ENCODE results near the gene JAM3. TPM values are rescaled to one million over a fixed set of nuclear protein-coding genes. Genes with fewer than 3 reads are reported as not detected.
A peak's percentile ranks its signal among the peaks of the same experiment; 100 is the strongest.

JAM3 gene
- total and polyA plus RNA-seq, 2 experiments from 2014 or later, result 46.2 to 63.7 TPM

- in situ Hi-C loops (cut with MboI), result no loop called here
- H2AFZ ChIP-seq, result no peak overlapping the region
- peaks cover 11% of the 10 kb centered on the region for H3K4me1 ChIP-seq (ENCODE audit: insufficient read depth)
- H3K9ac ChIP-seq, result no peak overlapping the region
- no peak for TF ChIP-seq EZH2 (IDR thresholded peaks at IDR 0.05; ENCODE audit: insufficient read depth, poor library complexity, severe bottlenecking)
- no peak for TF ChIP-seq EZH2phosphoT487 (IDR thresholded peaks at IDR 0.05; ENCODE audit: insufficient read depth, low read depth)
- no peak overlapping the region for H3K4me2 ChIP-seq (ENCODE audit: unreplicated experiment)
- H4K20me1 ChIP-seq (ENCODE audit: insufficient read depth), result no peaks in the 10 kb centered on the region; the same call in 1 of the 2 replicates
- DNase-seq, result peak; percentile 59
- no peak overlapping the region for H3K27ac ChIP-seq
- H3K4me3 ChIP-seq, result no peak overlapping the region
- no peaks in the 10 kb centered on the region for H3K79me2 ChIP-seq (ENCODE audit: insufficient read depth)
- H3K36me3 ChIP-seq (ENCODE audit: low read depth), result peaks cover 12% of the 10 kb centered on the region; the same call in 1 of the 2 replicates
- no peaks in the 10 kb centered on the region for H3K9me3 ChIP-seq (ENCODE audit: low read depth)
- H3F3A ChIP-seq (ENCODE audit: insufficient read depth), result peaks cover 5% of the 10 kb centered on the region; the same call in 1 of the 2 replicates
- H3K9me2 ChIP-seq (ENCODE audit: insufficient read depth), result no peaks in the 10 kb centered on the region
- no peaks in the 10 kb centered on the region for H3K27me3 ChIP-seq (replicated peaks; ENCODE audit: insufficient read depth)
- 89% methylated on average over 5 of the region's 5 CpGs for WGBS, 2 experiments (ENCODE audit: low coverage in 1 of 2, low lambda C conversion rate in 2 of 2, missing lambda C conversion rate in 2 of 2)
Measured at GRCh38 chr11:134170919-134171281, 102.0 kb downstream of the JAM3 start.

GRCh38 chr11:134171951-134172350, 103.1 kb downstream of the JAM3 start:
- no peaks in the 10 kb centered on the region; the same call in 1 of the 2 replicates for H4K20me1 ChIP-seq (ENCODE audit: insufficient read depth)
- no peak overlapping the region for H2AFZ ChIP-seq
- H3K27ac ChIP-seq, result no peak overlapping the region
- TF ChIP-seq EZH2phosphoT487 (IDR thresholded peaks at IDR 0.05; ENCODE audit: insufficient read depth, low read depth) (no peak), EZH2 (IDR thresholded peaks at IDR 0.05; ENCODE audit: insufficient read depth, poor library complexity, severe bottlenecking) (no peak)
- no peaks in the 10 kb centered on the region for H3K27me3 ChIP-seq (replicated peaks; ENCODE audit: insufficient read depth)
- no peak for DNase-seq
- no peaks in the 10 kb centered on the region for H3K79me2 ChIP-seq (ENCODE audit: insufficient read depth)
- H3F3A ChIP-seq (ENCODE audit: insufficient read depth), result peaks cover 5% of the 10 kb centered on the region; the same call in 1 of the 2 replicates
- H3K9me3 ChIP-seq (ENCODE audit: low read depth), result no peaks in the 10 kb centered on the region
- in situ Hi-C loops (cut with MboI), result no loop called here
- 89% methylated on average over 10 of the region's 10 CpGs for WGBS, 2 experiments (ENCODE audit: low coverage in 1 of 2, low lambda C conversion rate in 2 of 2, missing lambda C conversion rate in 2 of 2)
- peaks cover 18% of the 10 kb centered on the region; the same call in 1 of the 2 replicates for H3K36me3 ChIP-seq (ENCODE audit: low read depth)
- H3K4me3 ChIP-seq, result no peak overlapping the region
- no peak overlapping the region for H3K9ac ChIP-seq
- peaks cover 11% of the 10 kb centered on the region for H3K4me1 ChIP-seq (ENCODE audit: insufficient read depth)
- H3K4me2 ChIP-seq (ENCODE audit: unreplicated experiment), result no peak overlapping the region
- H3K9me2 ChIP-seq (ENCODE audit: insufficient read depth), result no peaks in the 10 kb centered on the region

- Histone ChIP-seq H3K27ac (no peak overlapping the region), H3K9ac (no peak overlapping the region), H2AFZ (no peak overlapping the region), H3K4me3 (no peak overlapping the region), H4K20me1 (ENCODE audit: insufficient read depth) (no peaks in the 10 kb centered on the region; the same call in 1 of the 2 replicates), H3K27me3 (replicated peaks; ENCODE audit: insufficient read depth) (no peaks in the 10 kb centered on the region), H3K36me3 (ENCODE audit: low read depth) (peaks cover 28% of the 10 kb centered on the region; the same call in 1 of the 2 replicates), H3K79me2 (ENCODE audit: insufficient read depth) (no peaks in the 10 kb centered on the region), H3K4me1 (ENCODE audit: insufficient read depth) (peaks cover 11% of the 10 kb centered on the region), H3K4me2 (ENCODE audit: unreplicated experiment) (no peak overlapping the region), H3K9me2 (ENCODE audit: insufficient read depth) (no peaks in the 10 kb centered on the region), H3F3A (ENCODE audit: insufficient read depth) (peaks cover 5% of the 10 kb centered on the region; the same call in 1 of the 2 replicates), H3K9me3 (ENCODE audit: low read depth) (no peaks in the 10 kb centered on the region)
- in situ Hi-C loops (cut with MboI), result no loop called here
- 92% methylated on average over 5 of the region's 5 CpGs for WGBS, 2 experiments (ENCODE audit: low coverage in 1 of 2, low lambda C conversion rate in 2 of 2, missing lambda C conversion rate in 2 of 2)
- no peak for DNase-seq
- TF ChIP-seq EZH2phosphoT487 (IDR thresholded peaks at IDR 0.05; ENCODE audit: insufficient read depth, low read depth) (no peak), EZH2 (IDR thresholded peaks at IDR 0.05; ENCODE audit: insufficient read depth, poor library complexity, severe bottlenecking) (no peak)
Measured at GRCh38 chr11:134173296-134173695, 104.4 kb downstream of the JAM3 start.

- DNase-seq, result no peak
- Histone ChIP-seq H2AFZ (no peak overlapping the region), H3K27me3 (replicated peaks; ENCODE audit: insufficient read depth) (no peaks in the 10 kb centered on the region), H3K9me2 (ENCODE audit: insufficient read depth) (no peaks in the 10 kb centered on the region), H3K4me2 (ENCODE audit: unreplicated experiment) (no peak overlapping the region), H3K4me3 (no peak overlapping the region), H3K4me1 (ENCODE audit: insufficient read depth) (peaks cover 1% of the 10 kb centered on the region; the same call in 1 of the 2 replicates), H3K9ac (no peak overlapping the region), H4K20me1 (ENCODE audit: insufficient read depth) (no peaks in the 10 kb centered on the region; the same call in 1 of the 2 replicates), H3K9me3 (ENCODE audit: low read depth) (no peaks in the 10 kb centered on the region), H3K27ac (no peak overlapping the region), H3K79me2 (ENCODE audit: insufficient read depth) (no peaks in the 10 kb centered on the region), H3K36me3 (ENCODE audit: low read depth) (peaks cover 42% of the 10 kb centered on the region; the same call in 1 of the 2 replicates), H3F3A (ENCODE audit: insufficient read depth) (0 out of 2 replicates have a peak, but pooled peaks cover 1% of the 10 kb centered on the region)
- TF ChIP-seq EZH2 (IDR thresholded peaks at IDR 0.05; ENCODE audit: insufficient read depth, poor library complexity, severe bottlenecking) (no peak), EZH2phosphoT487 (IDR thresholded peaks at IDR 0.05; ENCODE audit: insufficient read depth, low read depth) (no peak)
- WGBS, 2 experiments (ENCODE audit: low coverage in 1 of 2, low lambda C conversion rate in 2 of 2, missing lambda C conversion rate in 2 of 2), result 88 to 92% methylated on average over 13 of the region's 13 CpGs
- in situ Hi-C loops (cut with MboI), result no loop called here
Measured at GRCh38 chr11:134176284-134176683, 107.4 kb downstream of the JAM3 start.
